A172 (cell line): ENCODE results near the gene ASCL2. TPM values are rescaled to one million over a fixed set of nuclear protein-coding genes. Genes with fewer than 3 reads are reported as not detected.

ENCODE experiments used
- DNase-seq: peaks from one replicate; pipeline ENCODE4 v3.0.0-alpha.2; 2015; ENCODE audit warnings: low spot score
- total RNA-seq: library from RNA; depleted of rRNA; stranded (reverse); fragments of >200 nt; shearing (Covaris generic); gene quantifications from 2 replicates; pipeline ENCODE4 v1.2.3, GENCODE V29; 2014

The ASCL2 gene
- total RNA-seq, 1 experiment from 2014 or later = not detected

DNA sequence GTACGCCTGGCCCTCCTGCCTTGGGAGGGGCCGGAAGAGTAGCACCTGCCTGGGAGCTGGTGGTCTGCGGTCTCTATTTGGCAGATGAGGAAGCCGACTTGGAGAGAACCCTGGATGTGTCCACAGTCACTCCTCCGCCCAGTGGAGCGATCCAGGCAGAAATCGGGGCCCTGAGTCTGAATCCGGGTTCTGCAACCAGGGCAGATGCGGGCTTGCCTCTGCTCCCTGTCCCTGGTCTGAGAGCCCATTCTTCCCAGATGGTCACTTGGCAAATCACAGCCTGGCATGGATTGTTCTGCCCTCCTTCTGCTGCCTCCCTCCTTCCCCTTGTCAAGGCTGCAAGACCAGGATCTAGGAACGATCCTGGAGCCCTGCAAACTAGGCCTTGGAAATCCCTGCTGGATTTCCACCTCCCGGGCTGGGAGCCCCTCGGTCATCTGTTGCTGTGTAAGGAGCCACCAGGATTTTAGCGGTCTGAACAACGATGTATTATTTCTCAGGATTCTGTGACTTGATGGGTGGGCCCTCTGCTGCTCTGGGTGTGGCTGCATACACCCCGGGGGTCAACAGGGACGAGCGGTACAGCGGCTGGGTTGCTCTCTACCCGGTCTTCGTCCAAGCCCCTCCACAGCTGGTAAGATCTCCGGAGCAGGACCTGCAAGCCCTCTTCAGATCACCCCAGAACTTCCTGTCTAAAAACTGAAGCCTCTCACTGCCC lies 2.0 kb upstream of the ASCL2 start:
- DNase-seq = no peak

DNA sequence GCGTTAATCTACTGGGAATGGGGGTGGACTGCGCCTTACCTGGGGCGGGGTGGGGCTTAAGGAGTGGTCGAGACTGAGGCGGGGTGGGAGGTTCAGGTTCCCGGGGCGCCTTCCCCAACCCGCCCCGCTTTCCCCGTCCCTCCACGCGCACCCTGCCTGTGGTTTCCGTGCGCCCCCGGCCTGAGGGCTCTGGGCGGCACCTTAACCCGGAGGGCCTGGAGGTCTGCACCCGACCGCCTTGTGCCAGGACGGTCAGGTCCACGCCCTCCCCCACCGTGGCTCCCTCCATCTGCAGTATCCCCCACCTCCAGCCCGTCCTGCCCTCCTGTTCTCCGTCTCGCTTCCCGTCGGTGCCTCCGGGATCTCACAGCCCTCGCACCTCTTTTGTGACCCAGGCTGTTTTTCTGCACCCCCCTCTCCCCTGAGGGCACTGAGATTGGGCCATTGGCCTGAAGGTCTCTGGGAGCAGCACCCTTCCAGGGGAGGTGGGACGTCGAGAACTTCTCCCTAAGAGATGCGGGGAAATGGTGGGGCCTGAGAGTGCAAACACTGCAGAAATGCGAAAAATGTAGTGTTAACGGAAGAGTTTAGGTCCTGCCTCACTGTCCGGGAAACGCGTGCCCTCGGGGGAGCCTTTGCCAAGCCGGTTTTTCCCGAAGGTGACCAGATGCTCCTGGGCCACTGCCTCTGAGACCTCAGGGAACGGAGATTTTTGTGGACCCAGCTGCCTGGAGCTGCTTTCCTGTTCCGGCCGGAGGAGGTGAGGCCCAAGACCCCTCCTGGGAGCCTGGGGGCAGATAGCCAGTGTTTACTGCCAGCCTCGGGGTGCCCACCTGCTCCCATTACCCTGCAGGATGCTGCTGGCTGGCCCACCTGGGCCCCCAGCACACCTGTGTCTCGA lies 1.2 kb upstream of the ASCL2 start:
- DNase-seq = no peak

DNA sequence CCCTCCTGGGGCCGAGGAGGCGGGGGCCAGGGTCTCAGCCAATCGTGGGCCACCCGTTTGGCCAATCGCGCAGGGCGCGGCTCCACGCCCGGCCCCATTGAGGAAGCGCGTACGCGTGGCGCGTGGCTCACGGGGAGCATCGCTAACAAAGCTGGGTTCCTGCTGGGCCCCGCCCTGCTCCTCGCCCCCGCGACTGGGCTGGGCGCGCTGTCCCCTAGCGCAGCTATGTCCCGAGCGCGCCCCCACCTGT lies 614 bp upstream of the ASCL2 start:
- DNase-seq = no peak

DNA sequence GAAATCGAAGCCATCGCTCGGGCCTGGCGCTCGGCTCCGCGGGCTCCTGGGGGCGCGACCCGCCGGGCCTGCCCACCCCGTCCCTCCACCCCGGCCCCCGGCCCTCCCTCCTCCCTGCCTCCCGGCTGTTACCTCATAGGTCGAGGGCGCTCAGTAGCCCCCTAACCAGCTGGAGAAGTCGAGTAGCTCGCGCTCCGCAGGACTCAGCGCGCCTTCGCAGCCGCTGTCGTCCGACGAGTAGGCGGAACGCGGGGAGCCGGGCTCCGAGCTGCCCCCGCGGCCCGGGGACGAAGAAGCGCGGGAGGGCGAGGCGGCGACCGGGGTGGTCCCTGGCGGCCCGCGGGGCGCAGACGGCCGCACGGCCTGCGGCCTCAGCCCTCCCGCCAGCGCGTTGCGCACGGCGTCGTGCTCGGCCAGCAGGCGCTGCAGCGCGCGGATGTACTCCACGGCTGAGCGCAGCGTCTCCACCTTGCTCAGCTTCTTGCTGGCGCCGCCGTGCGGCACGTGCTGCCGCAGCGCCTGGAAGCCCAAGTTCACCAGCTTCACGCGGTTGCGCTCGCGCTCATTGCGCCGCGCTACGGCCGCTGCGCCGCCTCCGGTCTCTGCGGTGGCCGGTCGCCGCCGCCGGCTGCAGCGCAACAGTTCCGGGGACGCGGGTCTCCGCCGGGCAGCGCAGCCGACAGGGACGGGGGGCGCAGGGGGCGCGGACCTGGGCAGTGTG lies 627 bp downstream of the ASCL2 start:
- no peak for DNase-seq

DNA sequence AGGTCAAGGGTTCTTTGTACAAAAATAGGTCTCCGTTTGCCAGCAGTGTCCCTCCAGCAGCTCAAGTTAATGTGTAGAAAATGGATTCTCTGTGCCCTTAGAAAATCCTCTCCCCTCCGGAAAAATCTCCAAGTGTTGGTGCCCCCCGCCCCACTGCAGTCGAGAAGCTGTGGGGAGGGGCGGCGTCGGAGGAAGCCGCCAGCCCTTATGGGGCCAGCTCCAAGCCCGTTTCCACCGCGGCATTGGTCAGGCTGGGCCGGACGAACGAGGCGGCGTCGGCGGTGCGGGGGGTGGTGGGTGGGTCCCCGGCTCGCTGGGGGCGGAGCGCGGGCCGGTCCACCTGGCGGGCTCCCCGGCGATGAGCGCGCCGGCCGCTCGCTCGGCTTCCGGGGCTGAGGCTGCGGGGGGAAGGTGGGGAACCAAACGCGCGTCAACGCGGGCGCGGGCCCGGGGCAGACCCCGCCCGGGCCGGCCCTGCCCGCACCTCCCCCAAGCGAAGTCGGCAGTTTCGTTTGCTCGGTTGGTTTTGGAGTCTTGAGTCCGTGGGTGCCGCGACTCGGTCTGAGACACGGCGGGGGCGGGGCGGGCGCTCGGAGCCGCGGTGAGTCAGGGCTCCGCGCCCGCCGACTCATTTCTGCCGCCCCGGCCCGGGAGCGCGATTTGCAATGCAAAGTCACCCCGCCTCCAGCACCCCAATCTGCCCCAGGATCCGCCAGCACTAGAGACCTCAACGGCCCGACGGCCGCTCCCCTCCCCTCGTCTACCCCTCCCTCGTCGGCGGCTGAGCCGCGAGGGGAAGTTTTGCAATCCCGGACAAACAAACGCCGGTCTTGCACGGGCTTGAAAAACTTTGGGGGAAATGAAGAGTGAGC lies 1.4 kb downstream of the ASCL2 start:
- DNase-seq = no peak

DNA sequence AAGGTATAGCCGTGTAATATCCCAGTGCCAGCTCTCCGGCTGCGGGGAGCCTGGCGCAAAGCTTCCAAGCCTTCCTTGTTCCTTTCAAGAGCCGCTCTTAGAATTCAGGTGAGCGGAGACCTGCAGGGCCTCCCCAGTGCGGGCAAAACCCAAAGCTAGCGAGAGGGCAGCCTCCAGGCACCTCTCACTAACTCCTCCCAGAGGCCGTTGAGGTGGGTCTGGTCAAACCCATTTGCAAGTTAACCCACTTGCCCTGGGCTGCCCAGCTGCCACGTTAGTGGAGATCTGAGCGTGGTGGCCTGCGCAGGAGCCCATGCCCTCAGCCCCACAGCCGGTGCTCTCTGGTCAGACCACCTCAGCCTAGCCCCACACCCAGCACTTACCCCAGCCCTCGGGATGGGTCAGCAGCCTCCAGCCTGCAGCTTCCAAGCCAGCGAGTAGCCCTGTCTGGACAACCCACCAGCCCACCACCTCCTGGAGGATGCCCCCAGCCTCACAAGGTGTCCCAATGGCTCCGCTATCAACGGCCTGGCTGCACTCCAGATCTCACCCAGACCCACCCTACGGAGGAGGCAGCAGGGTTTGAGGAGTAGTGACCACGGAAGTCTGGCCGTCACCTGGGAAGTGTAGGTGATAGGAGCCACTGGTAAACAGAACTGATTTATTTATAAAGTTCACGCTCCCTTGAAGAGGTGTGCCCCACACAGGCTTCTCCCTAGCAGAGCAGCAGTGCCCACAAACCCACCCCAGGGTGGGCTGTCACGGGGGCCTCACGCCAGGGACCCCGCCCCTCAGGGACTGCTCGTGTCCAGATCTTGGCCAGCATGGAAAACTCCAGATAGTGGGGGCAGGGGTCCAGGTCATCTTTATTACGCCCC lies 2.3 kb downstream of the ASCL2 start:
- DNase-seq = no peak

DNA sequence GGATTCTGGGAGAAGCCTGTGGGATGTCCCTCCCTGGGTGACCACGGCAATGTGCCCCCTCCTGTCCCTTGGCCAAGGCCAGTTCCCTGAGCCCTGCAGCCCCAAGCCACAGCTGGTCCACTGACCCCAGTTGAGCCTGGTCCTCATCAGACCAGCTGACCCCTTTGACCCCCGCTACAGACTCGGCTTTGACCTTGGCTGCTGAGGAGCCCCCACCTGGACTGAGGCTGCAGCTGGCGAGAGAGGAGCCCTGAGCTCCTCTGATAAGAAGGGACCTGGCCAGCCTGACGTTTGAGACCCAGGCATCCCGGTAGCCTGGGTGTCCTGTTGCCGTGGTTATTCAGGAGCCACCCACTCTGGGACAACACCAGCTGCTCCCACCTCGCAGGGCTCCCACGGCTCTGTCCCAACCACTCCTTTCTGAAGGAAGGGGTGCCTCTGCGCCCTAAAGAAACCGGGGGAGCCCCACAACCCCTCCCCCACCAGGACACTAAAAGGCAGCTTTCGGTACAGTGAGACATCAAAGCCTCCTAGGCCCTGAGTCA lies 3.0 kb downstream of the ASCL2 start:
- DNase-seq = no peak

DNA sequence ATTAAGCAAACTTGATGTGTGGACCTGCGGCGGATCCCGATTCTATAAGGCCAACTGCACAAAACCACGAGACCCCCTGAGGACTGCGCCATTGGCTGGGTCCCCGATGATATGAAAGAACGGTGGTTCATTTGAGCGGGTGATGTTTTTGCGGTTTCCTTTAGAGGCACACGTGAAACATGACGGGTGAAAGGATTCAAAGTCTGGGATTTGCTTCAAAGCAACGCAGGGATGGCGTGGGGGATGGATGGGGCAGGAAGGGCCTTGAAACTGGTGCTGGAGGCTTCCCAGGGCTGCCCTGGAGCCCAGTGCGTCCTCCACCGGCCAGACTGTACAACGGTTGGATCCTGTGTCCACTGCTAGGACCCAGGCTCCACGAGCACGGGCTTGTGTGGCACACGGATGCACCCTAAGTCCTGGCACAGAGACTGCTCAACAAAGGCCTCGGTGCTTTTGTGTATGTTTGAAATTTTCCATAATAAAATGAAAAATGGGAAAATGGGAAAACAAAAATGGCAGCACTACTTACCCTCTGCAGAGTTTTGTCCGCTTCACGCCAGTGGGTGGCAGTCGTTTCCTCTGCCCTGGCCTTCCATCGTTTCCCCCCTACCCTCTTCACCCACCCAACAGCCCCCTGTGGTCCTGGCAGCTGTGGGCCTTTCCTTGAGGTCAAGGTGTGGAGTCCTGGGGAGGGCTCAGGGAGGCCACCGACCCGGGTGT lies 3.6 kb downstream of the ASCL2 start:
- DNase-seq = no peak

DNA sequence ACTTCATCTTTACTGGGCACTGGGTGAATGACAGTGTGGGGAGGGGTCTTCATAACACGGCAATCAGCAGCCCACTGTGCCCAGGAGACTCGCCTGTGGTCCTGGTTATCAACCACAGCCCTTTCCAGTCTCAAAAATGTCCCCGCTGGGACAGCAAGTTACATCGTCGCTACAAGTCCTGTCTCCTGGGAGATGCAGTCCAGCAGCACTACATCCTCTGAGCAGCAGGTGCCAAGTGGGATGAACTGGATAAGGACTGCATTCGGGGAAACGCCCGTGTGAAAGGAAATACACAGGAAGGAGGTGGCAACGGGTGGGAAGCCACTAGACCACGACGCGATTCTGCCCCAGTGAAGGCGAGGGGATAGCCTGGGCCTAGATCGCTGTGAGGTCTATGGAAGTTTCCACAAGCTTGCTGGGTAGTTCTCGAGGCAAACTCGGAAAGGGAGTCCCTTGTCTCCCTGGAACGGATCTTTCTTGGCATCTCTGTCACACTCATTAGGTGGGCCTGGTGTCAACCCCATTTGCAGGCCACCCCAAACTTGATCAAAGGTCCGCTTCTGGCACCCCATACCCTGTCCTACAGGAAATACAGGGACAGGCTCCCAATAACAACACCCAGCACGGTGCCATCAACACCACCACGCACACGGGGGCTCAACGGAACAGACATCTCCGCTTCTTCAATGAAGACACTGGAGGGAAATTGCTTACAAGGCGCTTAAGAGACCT lies 4.4 kb downstream of the ASCL2 start:
- DNase-seq = no peak

DNA sequence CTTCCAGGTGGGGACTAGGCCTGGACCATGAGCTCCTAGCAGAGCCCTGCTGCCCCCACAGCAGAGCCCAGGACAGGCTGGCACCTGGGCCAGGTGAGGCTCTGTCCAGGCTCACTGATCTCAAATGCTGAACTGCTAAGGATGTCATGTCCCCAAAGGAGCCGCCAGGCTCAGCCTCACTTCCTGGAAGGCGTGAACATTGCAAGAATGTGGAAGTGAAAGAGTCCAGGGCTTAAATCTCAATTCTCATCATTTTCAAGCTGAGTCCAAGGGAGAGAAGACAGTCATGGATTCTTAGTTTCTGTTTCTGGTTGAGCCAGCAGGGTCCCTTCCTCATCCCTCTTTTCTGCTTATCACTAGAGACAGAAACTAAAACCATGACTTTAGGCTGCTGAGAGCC lies 5.0 kb downstream of the ASCL2 start:
- no peak for DNase-seq

DNA sequence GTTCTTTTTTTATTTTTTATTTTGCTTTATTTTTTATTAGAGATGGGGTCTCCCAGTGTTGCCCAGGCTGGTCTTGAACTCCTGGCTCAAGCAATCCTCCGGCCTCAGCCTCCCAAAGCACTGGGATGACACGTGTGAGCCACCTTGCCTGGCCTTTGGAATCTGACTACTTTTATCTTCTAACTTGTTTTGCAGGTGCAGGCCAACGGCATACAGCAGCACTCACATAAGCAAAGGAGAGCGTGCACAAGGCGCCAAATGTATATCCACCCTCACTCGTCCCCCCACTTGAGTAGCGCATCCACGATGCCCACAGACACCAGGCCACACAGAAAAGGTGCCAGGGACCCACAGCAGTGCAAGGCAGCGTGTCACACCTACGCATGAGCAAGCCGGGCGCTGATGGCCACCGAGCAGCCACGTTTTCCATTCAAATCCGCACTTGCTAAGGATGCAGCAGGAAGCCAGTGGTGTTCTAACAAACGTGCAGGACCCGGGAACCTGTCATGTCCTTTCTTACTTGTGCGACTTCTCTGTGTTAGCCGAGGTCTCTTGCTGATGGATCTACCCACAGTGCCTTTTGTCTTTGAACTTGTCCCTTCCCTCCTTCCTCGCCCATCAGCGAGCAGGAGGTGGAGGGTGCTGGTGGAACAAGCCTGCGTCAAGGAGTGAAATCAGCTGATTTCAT lies 5.9 kb downstream of the ASCL2 start:
- DNase-seq = no peak

DNA sequence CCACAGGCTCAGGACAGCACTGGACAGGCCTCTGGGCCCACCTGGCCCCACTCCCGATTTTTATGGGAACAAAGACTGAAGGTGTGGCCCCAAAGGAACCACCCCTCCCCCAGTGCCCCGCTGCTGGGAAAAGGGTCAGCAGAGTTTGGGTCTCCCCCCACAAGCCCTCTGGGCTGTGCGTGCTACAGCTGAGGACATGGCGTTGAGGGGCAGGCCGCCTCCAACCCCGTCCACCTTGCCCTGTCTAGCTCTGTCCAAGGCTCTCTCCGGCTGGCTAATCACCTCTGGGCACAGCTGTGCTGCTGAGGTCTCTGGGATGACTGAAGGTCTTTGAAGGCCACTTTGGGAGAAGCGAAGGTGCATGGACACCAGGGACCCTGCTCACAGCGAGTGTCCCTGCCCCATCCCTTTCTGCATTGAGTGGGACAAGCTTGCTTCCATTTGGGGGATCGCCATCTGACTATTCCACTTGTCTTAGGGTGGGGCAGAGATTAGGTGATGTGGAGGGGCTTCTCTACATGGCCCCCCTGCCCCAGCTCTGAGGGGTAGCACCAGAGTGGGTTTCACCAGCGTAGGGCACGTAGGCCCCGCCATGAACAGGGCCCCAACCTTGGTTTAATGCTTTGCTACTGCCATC lies 6.5 kb downstream of the ASCL2 start:
- DNase-seq = no peak

DNA sequence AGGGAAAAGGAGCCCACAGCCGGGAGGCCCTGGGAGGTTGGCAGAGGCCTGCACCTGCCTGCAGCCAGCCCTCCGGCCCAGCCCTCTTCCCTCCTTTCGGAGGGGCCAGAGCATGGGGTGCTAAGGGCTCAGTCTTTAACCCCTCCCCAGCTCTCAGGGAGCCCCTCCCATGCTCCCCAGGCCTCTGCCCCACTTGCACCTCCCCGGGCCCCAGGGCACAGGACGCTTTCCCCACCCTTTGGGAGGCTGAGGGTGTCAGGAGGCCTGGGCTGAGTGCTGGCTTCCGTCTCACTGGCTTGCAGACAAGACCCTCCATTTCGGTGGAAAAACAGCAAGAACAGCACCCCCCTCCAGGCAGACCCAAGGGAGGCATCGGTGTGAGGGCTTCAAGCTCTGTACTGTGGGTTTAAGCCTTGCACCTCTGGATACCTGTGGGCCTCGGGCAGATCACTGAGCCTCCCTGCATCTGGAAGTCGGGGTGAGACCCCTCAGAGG lies 7.3 kb downstream of the ASCL2 start:
- no peak for DNase-seq

DNA sequence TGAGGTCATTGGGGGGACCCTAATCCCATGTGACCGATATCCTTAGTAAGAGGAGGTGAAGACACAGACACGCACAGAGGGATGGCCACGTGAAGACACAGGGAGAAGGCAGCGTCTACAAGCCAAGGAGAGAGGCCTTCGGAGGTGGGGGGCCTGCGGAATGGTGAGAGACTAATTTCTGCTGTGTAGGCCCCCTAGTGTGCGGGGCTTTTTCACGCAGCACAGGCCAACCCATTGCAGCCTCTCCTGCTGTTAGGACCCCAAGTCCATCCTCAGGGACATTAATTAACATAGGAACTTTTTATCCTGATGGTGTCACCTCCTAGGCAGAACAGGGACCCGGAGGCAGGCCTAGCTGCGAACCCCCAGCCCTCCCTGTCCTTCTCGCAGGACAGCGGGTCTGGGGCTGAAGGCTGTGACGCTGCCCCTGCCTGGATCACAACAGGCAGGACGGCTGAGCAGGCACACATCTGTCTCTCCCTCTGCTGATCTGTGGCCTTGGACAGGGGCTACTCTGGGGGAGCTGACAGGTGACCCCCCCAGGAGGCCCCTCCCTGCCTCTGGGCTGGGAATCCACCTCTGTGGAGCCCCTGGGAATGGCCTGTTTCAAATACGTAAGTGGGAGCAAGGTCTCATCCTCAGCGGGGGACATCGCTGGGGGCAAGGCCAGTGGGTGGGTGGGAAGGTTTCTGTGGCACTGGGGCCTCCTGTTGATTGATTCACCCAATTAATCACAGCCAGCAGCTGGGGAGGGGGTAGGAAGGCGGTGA lies 7.9 kb downstream of the ASCL2 start:
- no peak for DNase-seq

DNA sequence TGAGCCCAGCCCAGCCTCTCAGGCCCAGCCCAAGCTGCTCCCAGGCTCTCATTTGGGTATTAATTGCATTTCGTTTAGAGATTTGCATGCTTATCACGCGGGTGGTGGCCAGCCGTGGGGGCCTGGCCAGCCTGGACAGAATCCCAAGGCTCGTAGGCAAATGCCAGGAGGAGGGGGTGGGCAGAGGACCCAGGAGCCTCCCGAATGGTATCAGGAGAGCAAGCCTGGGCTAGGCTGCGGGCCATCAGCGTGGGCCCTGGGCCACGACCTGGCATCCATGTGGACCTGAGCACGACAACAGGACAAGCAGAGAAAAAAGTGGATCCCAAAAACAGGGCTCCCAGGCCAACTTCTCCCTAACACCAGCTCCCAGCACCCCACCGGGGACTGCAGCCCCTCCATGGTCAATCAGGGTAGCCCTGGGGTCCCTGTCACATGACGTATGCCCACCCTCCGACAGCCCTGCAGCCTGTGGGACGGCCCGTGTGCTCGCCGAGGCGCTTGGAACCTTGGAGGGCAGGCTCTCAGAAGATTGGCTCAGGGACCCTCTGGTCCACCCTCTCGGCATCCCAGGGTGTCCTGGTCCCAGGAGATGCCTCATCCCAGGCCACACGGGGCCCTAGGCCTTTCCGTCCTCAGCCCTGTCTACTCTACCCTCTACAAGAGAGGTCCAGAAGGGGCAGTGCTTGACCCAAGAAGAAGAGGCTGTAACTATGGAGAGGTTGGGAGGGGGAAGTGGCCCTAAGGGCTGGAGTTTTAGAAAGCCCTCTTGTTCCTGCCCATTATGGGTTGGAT lies 8.8 kb downstream of the ASCL2 start:
- DNase-seq = no peak
